GM21360 (cell line): ENCODE results near the gene C12orf43.

Experiments used
- ATAC-seq: cut with Tn5 transposase; IDR thresholded peaks from one replicate; pipeline ENCODE4 v1.9.1; 2021; ENCODE audit warnings: mild to moderate bottlenecking, moderate library complexity; ENCODE audit not compliant: unreplicated experiment

The C12orf43 gene

DNA sequence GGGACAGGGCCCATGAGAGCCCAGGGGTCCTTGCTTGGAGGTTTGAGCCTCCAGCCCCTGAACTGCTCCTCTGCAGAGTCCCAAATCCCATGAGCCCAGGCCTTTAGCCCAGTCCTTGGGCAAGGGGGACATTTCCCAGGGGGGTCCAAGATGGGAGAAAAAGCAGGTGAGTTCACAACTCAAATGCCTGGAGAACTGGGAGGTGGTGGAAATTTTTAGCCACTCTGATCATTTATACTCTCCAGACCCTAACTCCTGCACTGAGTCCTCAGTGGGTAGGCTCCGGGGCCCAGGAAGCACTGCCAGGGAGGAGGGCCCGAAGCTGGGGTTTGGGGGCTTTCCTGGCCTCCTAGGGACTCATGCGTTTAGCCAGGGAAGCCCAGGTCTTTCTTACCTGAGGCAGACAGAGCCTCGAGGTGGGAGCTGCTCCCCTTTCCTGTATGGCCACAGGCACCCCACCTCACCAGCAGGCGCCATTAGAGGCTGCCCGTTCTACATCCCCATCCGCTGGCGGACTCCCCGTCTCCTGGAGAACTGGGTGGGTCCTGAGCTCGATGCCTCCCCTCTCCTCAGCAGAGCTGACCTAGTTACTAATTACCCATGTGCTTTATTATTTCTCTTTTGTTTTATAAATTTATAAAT, 36.9 kb downstream of the C12orf43 start:
- ATAC-seq, result no peak

- ATAC-seq, result no peak
Observed at GRCh38 chr12:120978296-120979219, 37.7 kb downstream of the C12orf43 start, which contains the start of gene HNF1A. Gene HNF1A, plus strand, starts transcription at chr12:120978543. Its CDS starts 226 bp downstream, at chr12:120978769.

- no peak for ATAC-seq
Observed at GRCh38 chr12:120977531-120978295, 38.6 kb downstream of the C12orf43 start.

DNA sequence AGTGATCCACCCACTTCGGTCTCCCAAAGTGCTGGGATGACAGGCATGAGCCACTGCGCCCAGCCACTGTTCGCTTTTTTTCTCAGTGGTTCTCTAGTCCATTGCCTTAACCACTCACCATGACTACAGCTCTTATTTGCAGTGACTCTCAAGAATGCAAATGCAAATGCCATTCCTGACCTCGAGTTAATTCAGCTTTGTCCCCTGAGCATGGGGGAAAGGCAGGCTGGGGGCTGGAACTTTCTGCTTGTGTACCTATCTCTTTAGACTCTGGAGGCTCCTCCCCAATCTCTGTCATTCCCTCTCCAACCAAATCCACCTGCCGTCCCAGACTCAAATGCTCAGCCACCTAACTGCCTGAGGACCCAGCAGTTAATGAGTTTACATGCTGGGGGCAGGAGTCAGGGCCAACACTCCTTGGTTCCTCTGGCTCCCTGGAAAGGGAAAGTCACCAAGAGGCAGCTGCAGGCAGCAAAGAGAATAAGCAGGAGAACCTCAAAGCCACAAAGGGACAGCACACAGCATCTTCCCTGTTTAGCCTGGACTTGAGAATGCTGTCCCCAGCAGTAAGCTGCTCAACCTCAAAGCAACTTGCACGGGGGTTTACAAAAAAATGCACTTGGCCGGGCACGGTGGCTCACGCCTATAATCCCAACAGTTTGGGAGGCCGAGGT, 43.3 kb downstream of the C12orf43 start:
- no peak for ATAC-seq

DNA sequence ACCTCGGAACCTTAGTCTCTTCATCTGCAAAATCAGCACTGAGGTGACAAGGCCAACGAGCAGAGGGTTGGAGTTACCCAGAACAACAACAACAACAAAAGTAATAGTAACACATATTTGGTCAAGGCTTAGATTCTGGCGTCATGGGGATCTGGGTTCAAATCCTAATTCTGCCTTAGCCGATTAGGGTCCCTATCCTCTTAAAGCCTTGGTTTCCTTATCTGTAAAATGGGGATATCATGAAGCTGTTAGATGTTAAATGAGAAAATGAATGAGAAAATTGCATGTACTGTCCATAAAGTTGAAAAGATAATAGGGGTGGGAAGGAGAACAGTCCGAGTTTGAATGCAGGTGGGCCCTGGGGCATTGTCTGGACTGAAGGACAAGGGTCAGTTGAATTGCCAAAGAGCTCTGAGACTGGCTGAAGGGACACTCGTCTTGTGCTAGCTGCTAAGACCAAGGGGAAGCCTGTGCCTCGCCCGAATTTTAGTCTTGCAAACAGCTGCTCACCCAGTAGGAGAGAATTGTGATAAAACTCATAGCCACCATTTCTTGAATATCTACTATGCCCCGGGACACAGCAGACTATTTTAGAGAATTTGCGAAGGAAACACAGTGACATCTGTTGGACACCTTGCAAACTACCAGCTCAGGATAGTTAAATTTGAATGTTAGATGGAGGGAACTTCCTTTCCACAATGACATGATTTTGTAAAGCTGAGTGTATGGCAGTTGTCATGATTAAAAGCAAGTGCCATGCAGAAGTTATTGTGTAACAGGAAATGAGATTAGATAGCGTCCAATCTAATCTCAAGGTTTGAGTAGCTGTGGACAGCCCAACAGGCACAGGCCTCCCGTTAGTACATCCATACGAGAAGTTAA, 44.7 kb downstream of the C12orf43 start:
- ATAC-seq, result no peak

- no peak for ATAC-seq
Observed at GRCh38 chr12:120970310-120970709, 46.0 kb downstream of the C12orf43 start.

GRCh38 chr12:120965534-120966091, 50.7 kb downstream of the C12orf43 start:
- no peak for ATAC-seq

DNA sequence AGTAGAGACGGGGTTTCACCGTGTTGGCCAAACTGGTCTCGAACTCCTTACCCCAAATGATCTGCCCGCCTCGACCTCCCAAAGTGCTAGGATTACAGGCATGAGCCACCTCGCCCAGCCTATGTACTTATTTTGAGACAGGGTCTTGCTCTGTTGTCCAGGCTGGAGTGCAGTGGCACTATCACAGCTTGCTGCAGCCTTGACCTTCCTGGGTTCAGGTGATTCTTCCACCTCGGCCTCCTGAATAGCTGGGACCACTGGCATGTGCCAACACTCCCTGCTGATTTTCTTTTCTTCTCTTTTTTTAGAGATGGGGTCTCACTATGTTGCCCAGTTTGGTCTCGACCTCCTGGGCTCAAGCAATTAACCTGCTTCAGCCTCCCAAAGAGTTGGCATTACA, 52.0 kb downstream of the C12orf43 start:
- ATAC-seq, result no peak

DNA sequence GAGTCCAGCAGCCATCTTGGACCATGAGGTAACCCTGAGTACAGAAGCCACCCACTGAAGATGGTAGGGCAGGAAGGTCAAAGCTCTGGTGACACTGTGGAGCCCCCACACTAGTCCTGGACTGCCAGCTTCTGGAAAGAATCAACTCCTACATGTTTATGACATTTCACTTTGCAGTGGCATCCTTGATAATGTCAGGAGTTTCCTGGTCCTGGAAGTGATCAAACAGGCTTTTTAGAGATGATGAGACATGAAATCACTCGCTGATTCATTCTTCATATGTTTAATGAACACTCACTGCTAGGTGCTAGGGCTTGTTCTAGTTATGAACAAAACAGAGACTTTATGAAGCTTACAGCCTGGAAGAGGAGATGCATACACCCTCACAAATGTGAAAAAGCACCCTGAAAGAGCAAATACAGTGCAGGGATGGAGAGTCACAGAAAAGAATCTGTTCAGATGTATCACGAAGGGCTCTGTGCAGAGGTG, 53.7 kb downstream of the C12orf43 start:
- ATAC-seq, result no peak

- no peak for ATAC-seq
Observed at GRCh38 chr12:120961604-120962531, 54.4 kb downstream of the C12orf43 start.

GRCh38 chr12:120960657-120961056, 55.6 kb downstream of the C12orf43 start:
- no peak for ATAC-seq

DNA sequence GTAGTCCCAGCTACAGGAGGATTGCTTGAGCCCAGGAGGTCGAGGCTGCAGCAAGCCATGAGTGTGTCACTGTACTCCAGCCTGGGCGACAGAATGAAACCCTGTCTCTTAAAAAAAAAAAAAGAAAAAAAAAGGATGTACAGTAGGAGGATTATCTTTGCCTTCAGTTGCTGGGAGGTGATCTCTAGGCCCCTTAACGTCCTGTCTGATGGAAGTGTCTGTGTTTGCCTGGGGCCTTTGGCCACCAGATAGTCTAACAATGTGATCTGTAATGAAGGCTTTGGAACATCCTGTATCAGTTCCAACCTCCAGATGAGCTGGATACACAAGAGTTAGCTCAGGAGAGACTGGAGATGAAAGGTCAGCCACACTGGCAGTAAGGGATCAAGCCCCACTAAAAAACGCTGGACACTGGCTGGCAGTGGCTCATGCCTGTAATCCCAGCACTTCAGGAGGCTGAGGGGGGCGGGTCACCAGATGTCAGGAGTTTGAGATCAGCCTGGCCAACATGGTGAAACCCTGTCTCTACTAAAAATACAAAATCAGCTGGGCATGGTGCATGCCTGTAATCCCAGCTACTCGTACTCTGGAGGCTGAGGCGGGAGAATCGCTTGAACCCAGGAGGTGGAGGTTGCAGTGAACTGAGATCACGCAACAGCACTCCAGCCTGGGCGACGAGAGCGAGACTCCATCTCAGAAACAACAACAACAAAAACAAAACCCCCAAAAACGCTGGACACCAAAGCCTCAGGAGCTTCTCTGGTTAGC, 57.0 kb downstream of the C12orf43 start:
- no peak for ATAC-seq

DNA sequence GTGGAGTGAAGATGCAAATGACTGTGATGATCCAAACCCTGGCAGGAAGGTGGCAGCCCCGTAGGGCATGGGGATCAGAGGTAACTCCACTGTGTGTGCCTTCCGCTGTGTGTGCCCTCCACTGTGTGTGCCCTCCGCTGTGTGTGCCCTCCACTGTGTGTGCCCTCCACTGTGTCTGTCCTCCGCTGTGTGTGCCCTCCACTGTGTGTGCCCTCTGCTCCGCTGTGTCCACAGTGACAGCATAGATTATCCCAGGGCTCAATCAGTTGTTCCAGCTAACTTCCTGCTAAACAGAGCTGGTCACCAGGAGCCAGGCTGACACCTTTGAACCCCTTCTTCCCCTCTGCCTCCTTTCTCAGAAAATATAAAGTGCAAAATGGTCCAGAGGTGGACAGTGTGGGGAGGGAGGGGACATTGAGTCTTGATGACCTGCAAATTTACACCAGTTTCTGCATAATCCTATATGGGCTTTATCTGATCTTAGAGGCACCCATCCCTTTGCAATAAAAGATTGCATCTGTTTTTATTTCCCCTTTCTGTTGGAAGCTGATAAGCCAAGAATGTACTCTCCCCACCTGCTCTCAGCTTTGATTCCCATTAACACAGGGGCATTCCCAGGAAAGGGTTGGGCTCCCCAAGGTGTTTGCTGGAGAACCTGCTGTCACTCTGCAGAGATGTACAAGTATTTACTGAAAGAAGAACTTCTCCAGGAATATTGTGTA, 59.5 kb downstream of the C12orf43 start:
- no peak for ATAC-seq

DNA sequence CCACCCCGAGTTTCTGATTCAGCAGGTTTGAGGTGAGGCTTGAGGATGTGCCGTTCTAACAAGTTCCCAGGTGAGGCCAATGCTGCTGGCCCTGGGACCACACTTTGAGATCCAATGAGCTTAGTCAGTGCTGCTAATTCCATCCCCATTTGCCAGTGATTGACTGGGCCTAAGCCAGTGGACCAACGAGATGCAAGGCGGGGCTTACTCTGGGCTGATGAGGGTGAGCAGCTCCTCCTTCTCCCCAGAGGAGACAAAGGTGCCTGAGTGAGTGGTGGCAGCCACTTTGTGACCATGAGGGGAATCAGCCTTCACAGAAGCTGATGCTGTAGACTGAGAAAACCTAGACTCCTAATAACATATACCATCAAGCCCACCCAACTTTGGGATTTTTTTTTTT, 61.1 kb downstream of the C12orf43 start:
- ATAC-seq, result no peak

DNA sequence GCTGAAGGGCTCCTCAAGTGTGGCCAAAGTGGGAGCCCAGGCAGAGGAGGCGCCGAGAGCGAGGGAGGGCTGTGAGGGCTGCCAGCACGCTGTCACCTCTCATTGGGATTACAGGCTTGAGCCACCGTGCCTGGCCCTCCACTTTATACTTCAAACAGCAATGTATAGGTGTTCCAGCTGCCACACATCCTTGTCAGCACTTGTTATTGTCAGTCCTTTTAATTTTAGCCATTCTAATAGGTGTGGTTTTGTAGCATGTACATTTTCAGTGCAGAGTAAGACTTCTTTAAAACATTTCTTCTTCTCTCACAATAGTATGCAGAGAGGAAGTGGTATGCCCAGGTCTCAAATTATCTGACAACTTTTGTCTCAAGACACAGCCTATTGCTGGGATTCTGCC, 65.5 kb downstream of the C12orf43 start:
- no peak for ATAC-seq
